NAMALWA (cell line): ENCODE data around the gene MMD.
A peak's percentile ranks its signal among the peaks of the same experiment; 100 is the strongest.

Source experiments
- DNase-seq: peaks from one replicate; pipeline ENCODE4 v3.0.0-alpha.2; 2015; ENCODE audit warnings: low spot score

Gene MMD

GRCh38 chr17:55348749-55349354 is 72.8 kb downstream of the MMD start:
- peak; percentile 63 for DNase-seq

- no peak for DNase-seq
Observed at GRCh38 chr17:55347341-55347740, 74.3 kb downstream of the MMD start.

- no peak for DNase-seq
Observed at GRCh38 chr17:55346658-55347057, 75.0 kb downstream of the MMD start.

- DNase-seq = no peak
Observed at GRCh38 chr17:55345132-55345531, 76.5 kb downstream of the MMD start.

- no peak for DNase-seq
Observed at GRCh38 chr17:55344514-55344997, 77.1 kb downstream of the MMD start.

GRCh38 chr17:55343900-55344513 is 77.6 kb downstream of the MMD start:
- no peak for DNase-seq

- DNase-seq = no peak
Observed at GRCh38 chr17:55342800-55343585, 78.6 kb downstream of the MMD start.
